GM12891 (cell line): ENCODE data around the gene RBKS.

Source experiments
- DNase-seq: peaks from one replicate; pipeline ENCODE4 v3.0.0; 2011; ENCODE audit warnings: low spot score; ENCODE audit not compliant: insufficient read length
- FAIRE-seq: peaks from 2 replicates; lab custom pipeline; 2011; peaks lifted over from hg19 to GRCh38; lab: Jason Lieb, UNC
- PAX5 ChIP-seq: IDR thresholded peaks from 2 replicates; pipeline ENCODE4 v1.6.1; 2011; ENCODE audit warnings: low read length, moderate library complexity, mild to moderate bottlenecking; ENCODE audit not compliant: insufficient read depth, severe bottlenecking
- POLR2A ChIP-seq: IDR thresholded peaks from 2 replicates; pipeline ENCODE4 v1.6.1; 2011; ENCODE audit warnings: low read depth, low read length, control low read depth
- POLR2AphosphoS5 ChIP-seq: IDR thresholded peaks from 2 replicates; pipeline ENCODE4 v1.6.1; 2011; ENCODE audit warnings: low read depth, low read length, control low read depth
- POU2F2 ChIP-seq: IDR thresholded peaks from 2 replicates; pipeline ENCODE4 v1.6.1; 2011; ENCODE audit warnings: low read depth, mild to moderate bottlenecking, control low read depth, low read length, moderate library complexity
- SPI1 ChIP-seq: IDR thresholded peaks from 2 replicates; pipeline ENCODE4 v1.6.1; 2011; ENCODE audit warnings: low read depth, low read length, control low read depth
- TAF1 ChIP-seq: IDR thresholded peaks from 2 replicates; pipeline ENCODE4 v1.6.1; 2011; ENCODE audit warnings: low read depth, low read length, control low read depth

Gene RBKS

DNA sequence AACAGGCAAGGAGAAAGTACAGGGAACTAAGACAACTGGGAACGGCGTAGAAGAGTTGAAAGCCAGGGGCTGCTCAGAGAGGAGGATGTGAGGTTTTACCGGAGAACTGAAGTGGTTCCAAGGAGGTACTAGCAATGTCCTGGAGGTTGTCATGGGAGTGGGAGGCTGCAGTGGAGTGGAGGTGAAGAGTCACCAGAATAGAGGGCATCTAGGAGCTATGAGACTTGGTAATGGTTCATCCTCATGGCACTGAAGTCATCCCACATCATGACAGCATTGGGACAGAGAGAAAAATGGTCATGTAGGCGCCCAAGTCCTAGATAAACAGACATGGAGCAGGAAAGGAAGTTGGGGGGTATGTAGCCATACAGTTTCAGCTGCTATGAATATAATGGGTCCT lies 92.3 kb downstream of the RBKS start:
- no peak for DNase-seq
- no peak for TF ChIP-seq POLR2A
- TF ChIP-seq SPI1, result no peak
- TF ChIP-seq TAF1, result no peak
- FAIRE-seq, result no peak

DNA sequence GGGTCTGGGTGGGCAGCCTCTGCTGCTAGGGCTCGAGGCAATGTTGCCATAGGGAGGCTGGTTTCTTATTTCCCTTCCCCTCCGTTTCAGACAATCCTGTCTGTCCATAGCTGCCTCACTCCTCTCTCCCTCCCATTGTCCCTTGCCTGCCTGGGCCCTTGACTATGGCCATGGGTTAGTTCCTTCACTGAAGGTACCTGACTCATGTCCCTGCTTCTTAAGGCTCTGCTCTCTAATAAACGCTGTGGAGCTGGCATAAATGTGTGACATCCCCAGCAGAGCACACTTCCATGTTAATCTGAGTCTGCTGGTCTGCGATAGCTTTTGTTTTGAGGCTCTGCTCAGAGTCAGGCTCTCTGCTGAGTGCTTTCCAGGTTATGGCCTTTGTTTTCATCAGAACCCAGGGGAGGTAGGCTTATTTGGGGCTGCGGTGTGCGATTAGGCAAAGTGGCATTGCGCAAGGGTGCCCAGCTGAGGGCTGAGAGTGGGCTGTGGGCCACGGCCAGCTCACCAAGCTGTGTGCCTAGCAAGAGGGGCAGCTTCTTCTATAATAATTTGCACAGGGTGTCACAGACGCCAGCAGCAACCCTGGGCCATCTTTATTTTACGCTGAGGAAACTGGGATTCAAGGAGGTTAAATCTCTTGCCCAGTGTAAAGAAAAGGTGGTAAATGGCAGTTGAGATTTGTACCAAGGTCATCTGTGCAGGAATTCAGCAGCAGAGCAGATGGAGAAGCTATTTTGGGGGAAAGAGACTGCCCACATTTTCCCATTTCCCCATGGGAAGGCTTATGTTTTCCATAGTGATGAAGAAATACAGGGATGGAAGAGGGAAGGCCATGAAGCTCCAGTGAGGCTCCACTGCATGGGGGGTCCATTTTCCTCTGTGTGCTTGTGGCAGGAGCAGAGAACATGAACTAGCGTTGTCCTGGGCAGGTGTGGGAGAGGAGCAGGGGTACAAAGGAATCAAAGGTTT lies 93.1 kb downstream of the RBKS start:
- FAIRE-seq (no peak), DNase-seq (no peak)
- TF ChIP-seq TAF1 (no peak), SPI1 (no peak), PAX5 (no peak), POLR2AphosphoS5 (no peak), POU2F2 (no peak), POLR2A (no peak)

GRCh38 chr2:27795868-27796277 lies 94.3 kb downstream of the RBKS start:
- FAIRE-seq (no peak), DNase-seq (no peak)
- no peak for TF ChIP-seq POLR2AphosphoS5
- TF ChIP-seq SPI1, result no peak
- no peak for TF ChIP-seq PAX5
- no peak for TF ChIP-seq POLR2A
- TF ChIP-seq POU2F2, result no peak
- TF ChIP-seq TAF1, result no peak

GRCh38 chr2:27795093-27795834 lies 94.9 kb downstream of the RBKS start:
- no peak for FAIRE-seq
- no peak for DNase-seq
- no peak for TF ChIP-seq TAF1
- no peak for TF ChIP-seq POLR2A
- no peak for TF ChIP-seq SPI1
- TF ChIP-seq PAX5, result no peak
- no peak for TF ChIP-seq POU2F2
- TF ChIP-seq POLR2AphosphoS5, result no peak

DNA sequence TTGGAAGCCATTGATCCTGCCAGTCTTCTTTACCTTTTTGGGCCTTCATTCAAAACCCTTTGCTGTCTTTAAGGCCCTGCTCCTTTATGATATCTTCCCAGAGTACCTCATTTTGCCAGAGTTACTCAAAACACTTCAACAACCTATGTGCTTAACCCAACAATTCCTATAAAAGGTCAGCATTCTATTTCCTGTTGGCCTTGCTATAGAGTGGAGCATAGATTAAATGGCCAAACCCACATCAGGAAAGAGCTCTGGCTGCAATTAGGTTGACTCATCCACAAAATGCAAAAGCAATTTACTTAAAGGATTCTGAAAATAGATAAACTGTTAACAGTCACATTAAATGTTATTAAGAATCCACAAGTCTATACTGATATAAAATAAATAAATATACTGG lies 97.4 kb downstream of the RBKS start:
- TF ChIP-seq TAF1 (no peak), PAX5 (no peak), SPI1 (no peak), POLR2AphosphoS5 (no peak), POLR2A (no peak), POU2F2 (no peak)
- FAIRE-seq (no peak), DNase-seq (no peak)

- no peak for TF ChIP-seq TAF1
- TF ChIP-seq POLR2AphosphoS5, result no peak
- no peak for TF ChIP-seq SPI1
- TF ChIP-seq PAX5, result no peak
- no peak for TF ChIP-seq POU2F2
- no peak for TF ChIP-seq POLR2A
- no peak for DNase-seq
- no peak for FAIRE-seq
These were observed 99.4 kb downstream of the RBKS start for GRCh38 chr2:27790796-27791195.

GRCh38 chr2:27782701-27783100 lies 107.5 kb downstream of the RBKS start:
- no peak for FAIRE-seq
- no peak for DNase-seq
- TF ChIP-seq TAF1, result no peak
- TF ChIP-seq PAX5, result no peak
- TF ChIP-seq SPI1, result no peak
- TF ChIP-seq POU2F2, result no peak
- TF ChIP-seq POLR2A, result no peak
- no peak for TF ChIP-seq POLR2AphosphoS5

DNA sequence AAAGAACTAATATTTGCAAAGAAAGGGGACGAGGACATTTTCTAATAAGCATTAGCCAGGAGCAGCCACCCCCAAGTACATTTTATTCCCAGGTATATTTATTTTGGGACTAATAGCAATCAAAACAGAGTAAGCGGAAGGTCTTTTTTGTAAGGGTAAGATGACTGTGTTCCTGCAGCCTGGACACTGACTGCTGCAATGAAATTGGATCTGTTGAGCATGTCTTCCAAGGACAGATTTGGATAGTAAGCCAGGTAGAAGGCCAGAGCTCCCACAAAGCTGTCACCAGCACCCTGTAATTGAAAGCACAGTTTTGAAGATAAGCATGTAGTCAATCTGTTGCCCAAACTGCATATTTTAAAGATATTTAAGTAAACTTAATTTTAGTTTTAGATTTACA lies 108.7 kb downstream of the RBKS start:
- FAIRE-seq (no peak), DNase-seq (no peak)
- TF ChIP-seq PAX5, result no peak
- TF ChIP-seq POLR2AphosphoS5, result no peak
- TF ChIP-seq POLR2A, result no peak
- no peak for TF ChIP-seq SPI1
- TF ChIP-seq TAF1, result no peak
- no peak for TF ChIP-seq POU2F2
